HG02571 (cell line): ENCODE data around the gene TCFL5.

Source experiments
- ATAC-seq: cut with Tn5 transposase; IDR thresholded peaks from one replicate; pipeline ENCODE4 v1.9.1; 2021; ENCODE audit warnings: mild to moderate bottlenecking, moderate library complexity; ENCODE audit not compliant: unreplicated experiment

The TCFL5 gene

DNA sequence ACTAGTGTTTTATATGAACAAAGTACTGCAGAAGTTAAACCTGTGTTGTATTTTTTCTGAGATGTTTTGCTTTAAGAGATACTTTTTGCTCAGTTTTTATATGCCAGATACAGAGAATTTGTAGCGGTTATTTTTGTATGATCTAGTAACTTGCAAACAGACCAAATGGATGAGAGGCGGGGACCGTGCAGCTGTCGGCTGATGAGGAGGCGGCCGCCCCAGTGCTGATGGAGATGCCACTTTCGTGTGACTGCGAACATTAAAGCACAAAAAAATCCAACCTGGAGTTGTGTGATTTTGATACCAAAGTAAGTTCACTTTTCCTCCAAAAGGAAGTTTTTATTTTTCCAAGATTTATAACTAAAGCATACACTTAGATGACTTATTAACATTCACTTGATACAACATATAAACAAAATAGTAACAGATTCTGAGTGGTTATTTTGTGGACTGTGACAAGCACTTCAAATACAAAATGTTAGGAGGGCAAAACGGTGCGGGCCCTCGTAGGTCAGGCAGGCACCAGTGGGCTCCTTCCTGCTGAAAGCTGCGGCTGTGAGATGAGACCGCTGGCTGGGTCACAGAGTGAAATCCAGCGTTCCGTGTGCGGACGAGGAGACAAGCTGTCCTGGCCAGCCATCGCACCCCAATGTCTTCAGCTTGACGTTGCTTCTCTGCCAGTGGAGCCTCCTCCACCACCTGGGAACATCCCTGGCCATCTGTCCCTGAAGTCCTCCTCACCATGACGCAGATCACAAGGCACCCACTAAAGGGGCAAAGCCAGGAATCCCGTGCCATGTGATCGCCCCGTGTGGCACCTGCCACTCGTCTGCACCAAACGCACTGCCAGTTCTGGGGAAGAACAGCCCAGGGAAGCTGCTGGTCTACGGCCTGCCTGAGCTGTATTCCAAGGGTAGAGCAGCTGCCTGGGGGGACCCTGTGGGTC lies 61.0 kb downstream of the TCFL5 start:
- ATAC-seq = no peak

DNA sequence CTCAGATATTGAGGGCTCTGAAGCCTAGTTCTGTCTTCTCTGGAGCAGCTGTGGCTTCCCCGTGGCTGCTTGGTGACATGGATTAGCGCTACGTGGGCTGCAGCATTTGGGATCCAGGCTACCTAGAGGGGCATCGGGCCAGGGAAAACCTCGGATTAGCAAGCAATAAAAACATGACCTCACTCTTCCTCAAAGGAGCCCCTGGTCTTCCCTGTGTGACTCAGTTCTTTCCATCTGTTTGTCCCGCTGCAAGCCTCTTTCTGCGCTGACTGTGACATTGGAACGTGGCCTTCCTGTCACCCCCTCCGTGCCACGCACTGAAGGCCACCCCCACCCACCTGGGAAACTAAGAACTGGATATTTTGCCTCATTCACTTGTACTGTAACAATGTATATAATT lies 61.7 kb downstream of the TCFL5 start:
- no peak for ATAC-seq

DNA sequence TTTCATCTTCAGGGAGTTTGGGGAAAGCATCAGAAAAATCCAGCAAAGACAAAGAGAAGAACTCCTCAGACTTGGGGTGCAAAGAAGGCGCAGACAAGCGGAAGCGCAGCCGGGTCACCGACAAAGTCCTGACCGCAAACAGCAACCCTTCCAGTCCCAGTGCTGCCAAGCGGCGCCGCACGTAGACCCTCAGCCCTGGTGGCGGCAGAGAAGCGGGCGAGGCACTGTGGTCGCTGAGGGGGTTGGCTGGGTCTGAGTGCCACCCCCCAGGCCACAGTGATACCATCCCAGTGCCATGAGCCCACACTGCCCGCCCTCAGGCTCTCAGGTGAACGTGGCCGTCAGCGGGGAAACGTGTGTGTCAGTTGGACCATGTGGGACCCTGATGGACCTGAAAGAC lies 62.2 kb downstream of the TCFL5 start:
- ATAC-seq = no peak

DNA sequence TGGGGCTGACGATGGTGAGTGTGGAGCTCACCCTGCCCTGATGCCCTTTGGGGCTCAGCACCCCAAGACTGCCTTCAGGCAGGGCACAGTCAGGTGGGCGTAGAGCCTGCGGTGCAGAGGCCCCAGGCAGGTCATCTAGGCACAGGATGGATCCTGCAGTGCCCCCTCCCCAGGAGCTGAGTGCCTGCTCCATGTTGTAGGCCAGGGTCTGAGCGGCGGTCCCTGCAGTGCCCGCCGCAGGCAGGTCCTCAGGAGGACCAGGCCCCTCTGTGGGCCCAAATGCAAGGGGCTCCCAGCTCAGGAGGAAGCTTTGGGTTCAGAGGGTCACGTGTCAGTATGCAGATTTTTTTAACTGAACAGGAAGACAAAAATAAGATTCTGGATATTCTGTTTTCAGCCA lies 62.6 kb downstream of the TCFL5 start:
- ATAC-seq = no peak

DNA sequence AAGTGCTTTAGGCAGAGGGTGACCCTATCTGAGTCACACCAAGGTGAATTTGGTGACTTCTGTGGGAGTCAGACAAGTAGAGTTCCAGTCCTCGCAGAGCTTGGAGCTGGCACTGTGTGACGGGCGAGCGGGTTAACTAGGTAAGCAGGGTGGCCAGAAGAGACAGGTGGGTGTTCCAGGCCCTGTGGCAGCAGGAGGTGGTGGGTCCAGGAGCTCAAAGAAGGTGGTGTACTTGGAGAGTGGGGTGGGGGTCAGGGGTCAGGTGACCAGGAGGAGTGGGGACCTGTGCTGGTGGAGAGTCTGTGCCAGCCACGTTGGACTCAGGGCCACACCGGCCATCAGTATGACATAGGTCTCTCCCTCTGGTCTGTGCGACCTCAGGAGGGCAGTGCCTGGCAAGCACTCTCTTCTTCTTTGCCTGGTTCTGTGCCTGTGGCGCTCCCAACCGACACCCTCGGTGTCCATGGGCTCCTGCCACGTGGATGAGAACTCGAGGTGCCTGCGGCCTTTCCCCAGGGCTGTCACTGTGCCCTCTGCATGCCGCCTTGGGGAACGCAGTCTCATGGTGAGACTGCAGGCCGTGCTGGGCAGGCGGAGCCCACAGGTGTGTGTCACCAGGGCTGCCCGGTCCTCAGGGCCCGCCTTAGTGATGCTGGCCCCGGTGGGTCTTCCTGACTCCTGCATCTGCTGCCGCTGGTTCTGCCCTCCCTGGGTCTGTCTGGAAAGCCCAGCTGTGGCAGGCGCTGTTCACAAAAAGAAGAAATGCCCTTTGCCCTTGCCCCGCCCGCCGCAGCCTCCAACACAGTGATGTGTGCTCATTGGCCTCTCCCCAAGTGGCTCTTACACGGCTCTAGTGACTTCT lies 63.7 kb downstream of the TCFL5 start:
- ATAC-seq = no peak

DNA sequence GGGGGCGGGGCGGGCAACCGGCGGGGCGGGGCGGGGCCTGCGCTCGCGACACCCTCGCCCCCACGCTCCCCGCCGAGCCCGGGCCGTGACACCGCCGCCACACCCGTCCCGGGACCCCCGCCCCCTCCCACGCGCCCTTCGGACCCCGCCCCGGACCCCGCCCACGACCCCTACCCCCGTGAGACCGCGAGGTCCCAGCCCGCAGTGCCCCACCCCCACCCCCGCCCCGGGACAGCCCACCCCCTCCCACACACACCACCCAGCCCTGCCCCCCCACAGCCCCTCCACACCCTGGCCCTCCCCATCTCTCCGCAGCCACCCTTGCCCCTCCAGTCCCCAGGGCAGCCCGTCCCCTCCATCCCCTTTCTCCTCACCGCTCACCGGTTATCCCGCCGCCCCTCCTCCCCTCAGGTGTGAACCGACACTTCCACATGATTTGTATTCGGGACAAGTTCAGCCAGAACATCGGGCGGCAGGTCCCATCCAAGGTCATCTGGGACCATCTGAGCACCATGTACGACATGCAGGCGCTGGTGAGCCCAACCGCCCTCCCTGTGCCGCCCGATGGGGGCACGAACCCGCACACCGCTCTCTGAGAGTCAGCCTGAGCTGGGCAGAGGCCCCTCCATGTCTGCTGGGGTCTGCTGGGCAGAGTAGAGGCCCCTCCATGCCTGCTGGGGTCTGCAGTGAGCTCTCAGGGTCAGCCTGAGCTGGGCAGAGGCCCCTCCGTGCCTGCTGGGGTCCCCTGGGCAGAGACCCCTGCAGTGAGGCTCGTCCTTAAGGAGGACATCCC lies 64.7 kb downstream of the TCFL5 start:
- ATAC-seq = no peak

DNA sequence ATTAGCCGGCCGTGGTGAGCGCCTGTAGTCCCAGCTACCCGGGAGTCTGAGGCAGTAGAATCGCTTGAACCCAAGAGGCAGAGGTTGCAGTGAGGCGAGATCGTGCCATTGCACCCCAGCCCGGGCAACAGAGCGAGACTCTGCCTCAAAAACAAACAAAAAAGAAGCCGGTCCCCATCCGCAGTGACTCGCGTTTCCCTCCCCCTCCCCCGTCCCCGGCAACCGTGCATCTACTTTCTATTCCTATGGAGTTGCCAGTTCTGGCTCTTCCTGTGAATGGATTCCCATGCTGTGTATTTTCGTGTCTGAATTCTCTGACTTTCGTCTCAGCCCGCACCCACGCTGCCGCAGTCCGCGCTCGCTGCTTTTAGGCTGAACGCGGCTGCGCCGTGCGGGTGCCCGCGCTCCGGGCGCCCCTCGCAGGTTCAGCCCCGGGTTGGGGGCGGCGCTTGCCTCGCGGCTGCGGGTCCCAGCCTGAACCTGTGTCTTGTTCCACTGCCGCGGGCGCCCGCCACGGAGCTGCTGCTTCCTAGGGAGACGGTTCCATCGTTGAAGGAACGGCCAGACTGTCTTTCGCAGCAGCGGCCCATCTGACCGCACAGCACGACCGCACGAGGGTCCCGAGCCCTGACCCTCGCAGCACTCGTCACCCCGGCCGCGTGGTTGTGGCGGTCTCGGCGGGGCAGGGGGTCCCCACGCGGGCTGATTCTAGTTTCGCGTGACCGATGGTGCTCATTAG lies 66.4 kb downstream of the TCFL5 start:
- no peak for ATAC-seq

DNA sequence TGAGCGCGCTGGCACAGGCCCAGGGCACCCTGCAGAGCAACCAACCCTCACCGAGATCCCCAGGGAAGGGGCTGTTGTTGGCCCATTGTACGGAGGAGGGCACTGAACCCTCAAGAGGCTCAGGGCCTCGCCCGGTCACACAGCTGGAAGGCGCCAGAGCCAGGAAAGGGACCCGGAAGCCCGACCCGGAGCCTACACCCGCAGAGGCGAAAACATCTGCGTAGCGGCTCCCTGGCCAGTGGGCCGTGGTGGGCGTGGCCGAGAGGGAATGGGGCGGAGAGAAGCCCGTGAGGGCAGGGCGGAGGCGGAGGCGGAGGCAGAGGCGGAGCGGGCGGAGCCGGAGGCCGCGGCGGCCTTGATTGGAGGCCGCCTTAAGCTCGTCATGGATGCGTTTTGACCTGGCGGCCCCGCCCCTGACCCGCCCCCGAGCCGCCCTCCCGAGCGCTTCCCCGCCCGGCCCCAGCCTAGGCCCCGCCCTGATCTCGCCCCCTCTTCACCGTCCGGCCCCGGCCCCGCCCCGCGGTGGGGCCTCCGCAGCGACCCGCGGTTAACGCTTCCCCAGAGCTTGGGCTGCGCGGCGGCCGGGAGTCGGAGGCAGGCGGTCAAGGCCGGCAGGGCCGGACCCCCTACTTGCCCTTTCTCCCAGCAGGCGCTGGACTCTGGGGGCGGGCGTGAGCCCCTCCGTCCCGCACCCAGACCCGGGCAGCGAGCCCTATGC lies 67.5 kb downstream of the TCFL5 start:
- peak; percentile 60 for ATAC-seq

DNA sequence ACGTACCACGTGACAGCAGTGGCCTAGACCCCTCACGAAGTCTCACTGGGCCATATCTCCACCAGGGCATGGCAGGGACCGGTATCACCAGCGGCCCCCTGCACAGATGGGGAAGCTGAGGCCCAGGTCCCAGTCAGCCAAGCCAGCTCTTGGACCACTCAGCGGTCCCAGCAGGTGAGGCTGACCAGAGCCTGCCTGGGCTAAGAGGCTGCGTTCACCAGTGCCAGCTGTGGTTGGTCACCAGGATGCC lies 67.9 kb downstream of the TCFL5 start:
- ATAC-seq = peak; percentile 1

DNA sequence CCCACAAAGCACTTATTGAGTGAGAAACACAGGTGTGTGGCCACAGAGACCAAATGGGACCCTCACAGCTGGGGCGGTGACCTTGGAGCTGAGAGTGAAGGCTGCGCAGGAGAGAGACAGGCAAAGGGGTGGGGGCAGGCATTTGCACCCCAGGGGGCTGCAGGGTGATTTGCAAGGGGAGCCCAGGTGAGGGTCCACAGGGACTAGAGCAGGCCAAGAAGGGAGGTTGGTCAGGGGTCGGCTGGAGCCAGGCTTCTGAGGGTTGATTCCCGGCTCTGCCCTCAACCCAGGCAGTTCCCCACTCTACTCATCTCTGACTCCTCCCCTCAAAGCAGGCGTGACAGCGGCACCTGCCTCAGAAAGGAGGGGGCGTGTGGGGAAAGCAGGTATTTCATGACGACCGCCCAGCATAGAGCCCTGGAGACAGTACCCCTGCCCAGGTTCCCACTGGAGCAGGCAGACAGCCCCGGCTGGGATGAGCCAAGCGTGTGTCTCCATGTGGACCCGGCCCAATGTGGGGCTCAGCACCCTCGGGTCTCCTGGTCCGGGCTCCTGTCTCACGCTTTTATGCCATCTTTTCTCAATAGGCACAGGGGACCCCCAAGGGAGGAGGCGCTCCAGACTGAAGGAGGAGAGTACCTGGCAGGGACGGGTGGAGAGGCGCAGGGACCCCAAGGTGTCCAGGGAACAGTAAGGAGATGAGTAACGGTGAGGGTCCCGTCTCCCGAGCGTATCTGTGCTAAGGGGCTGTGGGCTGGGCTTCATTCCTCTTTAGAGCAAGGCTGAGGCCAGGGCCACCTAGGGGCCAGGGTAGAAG lies 68.5 kb downstream of the TCFL5 start:
- no peak for ATAC-seq

DNA sequence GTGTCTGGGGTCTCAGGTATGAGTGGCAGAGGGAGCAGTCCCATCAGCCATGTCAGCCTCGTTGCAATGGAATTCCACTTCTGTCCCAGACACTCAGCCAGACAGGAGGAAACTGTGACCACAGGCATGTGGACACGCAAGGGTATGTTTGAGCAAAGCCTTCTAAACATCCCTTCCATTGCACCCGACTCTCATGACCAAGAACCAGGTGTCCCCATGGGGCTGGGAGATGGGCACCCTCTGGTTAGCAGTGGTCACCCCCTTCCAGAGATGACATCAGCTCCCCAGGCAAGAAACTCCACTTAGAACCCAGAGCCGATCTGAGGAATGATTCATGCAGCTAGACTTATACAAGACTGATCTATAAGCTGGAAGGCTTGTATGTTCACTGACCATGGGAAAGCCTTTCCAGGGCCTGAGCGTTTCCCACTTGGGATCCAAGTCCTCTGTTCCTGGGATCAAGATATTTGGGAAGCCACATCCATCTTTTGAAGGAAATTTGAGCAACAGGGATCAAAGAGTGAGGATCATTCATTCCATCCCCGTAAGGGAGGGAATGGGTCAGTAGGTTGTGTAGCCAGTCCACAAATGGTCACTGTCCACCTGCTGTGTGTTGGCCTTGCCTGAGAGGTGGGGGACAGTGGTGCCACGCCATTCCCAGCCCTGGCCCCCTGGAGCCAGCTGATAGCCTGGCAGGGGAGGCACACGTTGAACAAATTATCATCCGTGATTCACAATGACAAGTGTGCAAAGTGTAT lies 69.3 kb downstream of the TCFL5 start:
- no peak for ATAC-seq

DNA sequence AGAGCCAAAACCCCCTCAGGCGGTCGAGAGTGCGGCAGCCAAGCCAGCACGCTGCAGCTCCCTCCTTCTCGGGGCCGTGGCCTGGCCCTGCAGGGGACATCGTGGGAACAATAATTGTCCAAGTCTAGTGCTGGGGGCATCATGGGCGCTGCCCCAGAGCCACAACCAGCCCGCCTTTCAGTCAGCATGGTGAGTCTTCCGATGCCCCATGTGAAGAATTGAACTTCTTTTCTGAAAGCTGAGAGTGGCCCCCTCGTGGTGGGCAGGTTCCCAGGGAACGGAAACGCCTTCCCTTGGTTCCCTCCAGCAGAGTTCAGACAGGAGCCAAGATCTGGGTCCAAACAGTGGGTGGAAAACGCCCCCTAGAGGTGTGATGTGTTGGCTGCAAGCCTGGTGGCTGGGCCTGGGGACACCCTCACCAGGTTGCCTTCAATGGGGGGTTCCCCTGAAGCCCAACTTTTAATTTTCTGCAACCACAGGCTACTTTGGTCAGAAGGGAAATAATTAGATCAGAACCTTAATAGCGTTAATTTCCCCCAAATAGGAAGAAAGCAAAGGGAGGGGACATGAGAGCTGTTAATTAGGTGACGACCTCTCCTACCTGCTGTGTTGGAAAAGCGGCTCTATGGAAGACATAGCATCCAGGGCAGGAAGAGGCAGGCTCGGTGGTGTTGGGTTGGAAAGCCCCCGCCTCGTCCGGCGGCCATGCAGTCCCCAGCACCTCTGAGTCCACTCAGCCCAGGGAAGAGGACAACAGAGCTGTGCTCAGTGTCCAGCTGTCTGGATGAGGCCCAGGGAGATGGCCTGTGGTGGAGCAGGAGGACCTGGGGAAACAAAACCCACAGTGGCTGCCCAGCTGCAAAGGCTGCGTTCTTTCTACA lies 70.1 kb downstream of the TCFL5 start:
- no peak for ATAC-seq
